ENCODE results near the gene SLC36A3.
"Not testable (repeated sequence)": the region's sequence is repeated elsewhere in the genome, so short reads cannot be mapped to it uniquely, and the experiment has no call there.

SLC36A3 gene

GRCh38 chr5:151303666-151304065, at the start of gene SLC36A3:
Gene SLC36A3 (minus strand): TSS chr5:151303766. CDS start chr5:151303354, 412 bp downstream.
- no peak for DNase-seq

DNA sequence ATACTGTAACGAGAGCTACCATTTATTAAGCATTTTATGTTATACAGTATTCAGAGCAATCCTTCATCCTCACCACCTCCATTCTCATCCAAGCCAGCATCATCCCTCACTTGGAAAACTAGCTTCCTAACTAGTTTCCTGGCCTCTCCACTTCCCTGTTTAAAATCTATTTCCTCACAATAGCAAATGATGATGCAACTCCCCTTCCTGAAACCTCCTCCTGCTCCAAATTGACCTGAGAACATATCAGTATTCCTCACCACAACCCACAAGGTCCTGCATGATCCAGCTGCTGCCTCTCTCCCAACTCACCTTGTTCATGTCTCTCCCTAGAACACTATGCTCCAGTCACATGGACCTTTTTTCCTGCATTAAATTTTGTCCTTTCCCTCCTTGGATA, 48.1 kb upstream of the SLC36A3 start:
- DNase-seq = no peak

DNA sequence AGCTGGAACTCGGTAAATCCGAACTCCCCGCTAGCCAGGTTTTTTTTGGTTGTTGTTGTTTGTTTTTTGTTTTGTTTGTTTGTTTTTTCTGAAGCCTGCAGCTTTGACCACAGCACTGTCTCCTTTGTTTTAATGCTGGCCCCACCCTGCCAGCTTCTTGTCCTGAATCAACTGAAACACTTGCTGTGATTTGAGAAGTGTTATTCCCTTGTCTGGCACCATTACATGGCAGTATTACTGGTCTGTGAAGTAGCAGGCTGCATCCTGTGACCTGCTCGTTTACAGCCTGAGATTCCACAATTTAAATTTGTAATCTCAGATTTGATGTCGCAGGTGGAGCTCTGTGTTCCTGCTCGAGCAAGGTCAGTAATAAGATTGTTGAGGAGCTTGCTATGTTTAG, 45.2 kb upstream of the SLC36A3 start:
- no peak for DNase-seq

GRCh38 chr5:151347369-151347768, 43.8 kb upstream of the SLC36A3 start, which contains the start of gene SLC36A2:
Gene SLC36A2 (minus strand): TSS chr5:151347559. CDS start chr5:151347460, 99 bp downstream.
- DNase-seq = no peak

GRCh38 chr5:151345808-151346478, 42.4 kb upstream of the SLC36A3 start:
- no peak for DNase-seq

DNA sequence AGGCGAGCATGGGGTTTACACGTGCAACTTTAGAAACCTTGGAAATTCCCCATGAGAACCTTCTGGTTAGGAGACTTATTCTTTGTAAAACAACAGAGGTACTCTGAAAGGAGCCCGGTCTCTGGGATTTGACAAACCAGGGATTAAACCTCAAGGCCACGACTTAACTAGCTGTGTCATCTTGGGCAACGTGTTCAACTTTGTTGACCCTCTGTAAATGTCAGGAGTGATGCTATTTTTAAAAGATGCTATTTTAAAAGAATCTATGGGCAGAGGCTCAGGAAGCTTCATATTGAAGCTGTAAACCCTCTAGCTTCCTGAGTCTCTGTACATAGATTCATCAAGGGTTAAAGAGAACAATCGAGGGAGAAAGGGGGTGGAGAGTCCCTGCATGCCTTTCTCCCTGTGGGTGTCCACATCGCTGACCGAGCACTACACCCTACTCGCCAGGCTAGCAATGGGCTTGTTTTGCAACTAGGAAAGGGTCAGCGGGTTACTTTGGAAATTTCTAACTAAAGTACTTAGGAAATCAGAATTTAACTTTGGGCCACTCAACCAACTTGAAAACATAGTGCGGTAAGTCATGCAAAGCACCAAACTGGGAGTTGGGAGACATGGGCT, 41.7 kb upstream of the SLC36A3 start:
- DNase-seq = no peak

DNA sequence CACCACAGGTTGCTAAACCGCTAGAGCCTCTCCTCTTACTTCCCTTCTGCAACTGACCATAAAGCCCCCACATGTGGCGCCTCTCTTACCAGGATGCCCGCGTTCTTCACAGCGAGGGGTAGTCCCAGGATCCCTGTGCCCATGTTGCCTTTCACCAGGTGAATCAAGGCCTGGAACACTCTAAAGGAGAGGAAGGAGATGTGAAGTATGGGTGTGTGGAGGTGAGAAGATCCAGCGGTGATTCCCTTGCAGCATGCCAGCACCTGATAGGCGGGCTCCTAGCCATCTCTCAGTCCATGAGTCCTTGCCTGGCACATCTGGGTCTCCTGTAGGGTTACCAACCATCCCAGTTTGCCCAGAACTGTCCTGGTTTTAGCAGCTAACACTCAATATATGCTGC, 40.5 kb upstream of the SLC36A3 start:
- no peak for DNase-seq

DNA sequence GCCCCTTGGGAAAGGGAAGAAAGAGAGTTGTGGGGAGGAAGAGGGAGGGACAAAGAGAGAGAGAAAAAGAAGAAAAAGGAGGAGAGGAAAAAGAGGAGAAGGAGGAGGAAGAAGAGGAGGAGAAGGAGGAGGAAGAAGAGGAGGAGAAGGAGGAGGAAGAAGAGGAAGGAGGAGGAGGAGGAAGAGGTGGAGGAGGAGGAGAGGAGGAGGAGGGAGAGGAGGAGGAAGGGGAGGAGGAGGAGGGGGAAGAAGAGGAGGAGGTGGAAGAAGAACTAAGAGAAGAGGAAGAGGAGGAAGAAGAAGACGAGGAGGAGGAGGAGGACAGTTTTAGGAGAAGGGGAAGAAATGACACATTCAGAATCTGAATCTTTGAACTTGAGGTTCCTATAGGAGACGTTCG, 36.4 kb upstream of the SLC36A3 start:
- no peak for DNase-seq

DNA sequence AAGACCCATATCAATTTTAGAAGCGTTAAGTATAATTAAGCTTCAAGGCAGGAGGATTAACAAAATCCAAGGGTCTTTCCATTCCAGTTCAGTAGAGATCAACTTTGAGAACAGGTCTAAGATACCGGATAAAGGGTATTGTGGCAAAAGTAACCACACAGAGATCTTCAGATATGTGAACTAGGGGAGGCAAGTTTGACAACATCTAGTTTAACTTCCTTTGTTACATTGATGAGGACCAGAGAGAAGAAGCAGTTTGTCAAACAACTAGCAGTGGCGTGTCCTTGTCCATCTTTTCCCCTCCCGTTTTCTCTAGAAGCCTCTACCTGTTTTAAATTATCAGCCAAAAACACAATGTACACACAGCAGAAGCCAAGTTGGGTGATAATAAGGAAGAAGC, 35.2 kb upstream of the SLC36A3 start:
- no peak for DNase-seq

GRCh38 chr5:151332857-151333256, 29.3 kb upstream of the SLC36A3 start:
- no peak for DNase-seq

DNA sequence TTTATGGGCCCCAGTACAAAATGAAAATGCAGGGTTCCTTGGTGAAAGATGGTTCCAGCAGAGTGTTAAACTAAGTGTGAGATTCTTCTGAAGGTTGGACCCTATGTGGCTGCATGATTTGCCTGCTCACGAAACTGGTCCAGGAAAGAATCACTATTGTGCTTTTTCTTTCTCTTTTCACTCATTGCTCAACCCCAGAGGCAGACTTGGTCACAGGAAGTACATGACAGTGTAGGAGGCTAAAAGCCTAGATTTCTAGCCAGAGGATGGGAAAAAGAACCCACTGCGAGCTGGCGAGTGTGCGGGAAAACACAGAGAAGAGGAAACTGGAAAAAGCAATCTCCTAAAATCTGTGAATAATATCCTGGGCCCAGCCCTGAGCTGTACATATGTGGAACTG, 25.2 kb upstream of the SLC36A3 start:
- no peak for DNase-seq

DNA sequence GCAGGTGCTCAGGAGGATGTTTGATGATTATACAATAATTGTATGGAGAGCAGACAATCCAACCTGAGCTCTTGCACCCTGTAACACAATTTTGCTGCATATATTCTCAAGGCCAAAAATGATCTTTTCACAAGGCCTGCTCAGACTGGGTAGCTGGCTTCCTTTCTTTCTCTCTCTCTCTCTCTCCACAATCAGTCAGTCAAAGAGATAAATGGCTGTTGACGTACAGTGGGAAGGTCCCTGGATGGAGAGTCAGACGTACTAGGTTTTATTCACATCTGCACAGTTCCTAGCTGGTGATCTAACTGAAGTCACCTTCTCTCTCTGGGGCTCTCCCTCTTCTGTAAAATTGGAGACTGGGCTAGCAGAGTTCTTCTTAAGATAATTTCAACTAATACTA, 24.0 kb upstream of the SLC36A3 start:
- DNase-seq = no peak

DNA sequence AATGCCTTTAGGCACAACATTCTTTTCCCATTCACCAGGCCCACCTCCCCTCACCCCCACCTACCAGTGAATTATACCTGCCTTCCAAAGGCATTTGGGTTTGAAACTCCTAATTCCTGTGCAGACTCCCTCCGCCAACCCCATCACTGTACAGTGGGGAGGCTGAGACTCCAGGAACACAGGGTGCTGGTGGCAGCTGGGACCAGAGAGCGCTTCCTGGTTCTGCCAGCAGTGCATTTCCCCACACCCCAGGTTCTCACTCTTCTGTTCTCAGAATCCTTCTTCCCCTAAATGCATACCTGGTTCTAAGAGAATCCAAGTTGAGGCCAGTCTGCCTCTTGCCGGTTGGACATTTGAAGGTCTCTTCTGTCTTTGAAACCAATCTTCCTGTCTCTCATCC, 22.7 kb upstream of the SLC36A3 start:
- DNase-seq = no peak

DNA sequence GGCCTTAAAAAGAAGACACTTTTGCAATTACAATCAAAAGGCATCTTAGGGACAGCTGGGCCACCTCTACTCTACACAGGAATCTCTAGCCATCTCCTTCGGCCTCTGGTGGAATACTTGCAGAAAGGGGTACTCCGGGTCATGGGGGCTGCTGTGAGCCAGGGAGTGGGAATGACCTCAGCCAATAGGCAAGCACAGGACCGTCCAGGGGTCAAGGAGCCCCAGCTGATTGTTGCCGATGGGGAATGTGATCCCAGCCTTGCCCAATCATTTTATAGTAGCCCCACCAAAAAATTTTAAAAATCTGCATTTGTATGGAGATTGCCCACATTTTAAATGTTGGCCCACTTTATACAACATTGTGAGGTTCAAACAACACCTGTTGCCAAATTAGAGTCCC, 16.9 kb upstream of the SLC36A3 start:
- no peak for DNase-seq

DNA sequence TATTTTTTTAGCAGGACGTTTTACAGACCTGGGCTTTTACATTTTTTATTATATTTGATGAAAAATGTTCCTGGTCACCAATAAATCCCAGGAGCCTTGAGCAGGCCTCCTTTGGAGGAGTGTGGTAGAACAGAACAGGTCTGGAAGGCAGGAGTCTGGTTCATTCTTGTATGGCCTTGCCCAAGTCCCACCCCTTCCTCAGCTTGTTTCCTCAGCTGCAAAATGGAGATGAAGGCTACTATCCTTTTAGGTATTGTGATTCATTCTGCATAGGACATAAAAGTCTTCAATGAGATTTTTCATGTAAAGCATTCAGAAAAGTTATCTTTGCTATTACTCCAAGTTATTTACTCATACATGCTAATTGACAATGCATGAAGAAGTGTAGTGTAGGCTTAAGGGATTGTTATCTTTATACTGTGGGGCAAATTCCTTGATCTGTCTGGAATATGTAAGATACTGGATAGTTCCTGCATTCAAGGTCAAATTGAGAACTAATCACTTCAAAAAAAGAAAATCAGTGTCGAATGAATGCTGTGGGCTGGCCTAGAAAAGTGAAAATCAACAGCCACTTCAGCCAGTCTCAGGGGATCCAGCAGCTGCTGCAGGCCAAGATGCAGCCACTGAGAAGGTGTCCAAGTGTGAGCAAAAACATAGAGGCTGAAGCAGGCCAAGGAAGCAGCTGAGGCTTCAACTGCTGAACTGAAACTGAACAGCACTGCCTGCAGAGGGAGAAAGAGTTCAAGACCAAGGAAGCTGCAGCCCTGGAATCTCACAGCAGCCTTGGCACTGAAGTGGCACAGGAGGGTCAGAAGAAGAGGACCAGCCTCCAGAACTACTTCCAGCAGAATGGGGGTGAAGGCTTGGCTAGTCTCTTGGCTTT, 15.5 kb upstream of the SLC36A3 start:
- no peak for DNase-seq

- DNase-seq = no peak
These were observed 14.3 kb upstream of the SLC36A3 start for GRCh38 chr5:151317871-151318270.

DNA sequence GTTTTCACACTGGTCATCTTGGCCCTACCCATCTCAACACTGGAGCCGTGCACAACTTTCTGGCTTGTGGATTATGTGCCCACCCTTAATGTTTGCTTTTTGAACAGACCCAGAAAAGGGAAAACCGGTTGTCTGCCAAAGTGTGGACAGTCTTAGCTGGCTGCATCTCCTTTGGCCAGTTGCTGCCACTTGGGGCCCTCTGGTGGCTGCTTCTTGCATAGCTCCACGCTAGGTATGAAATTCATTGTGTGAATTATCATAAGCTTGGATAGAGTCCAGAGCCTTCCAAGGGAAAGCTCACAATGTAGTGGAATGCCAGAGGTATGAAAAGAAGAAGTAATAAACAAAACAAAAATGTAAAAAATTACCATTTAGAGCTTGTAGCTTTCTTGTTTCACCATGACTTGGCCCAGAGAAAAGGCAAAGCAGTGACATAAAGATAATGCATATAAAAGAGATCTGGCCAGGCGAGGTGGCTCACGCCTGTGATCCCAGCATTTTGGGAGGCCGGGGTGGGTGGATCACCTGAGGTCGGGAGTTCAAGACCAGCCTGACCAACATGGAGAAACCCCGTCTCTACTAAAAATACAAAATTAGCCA, 12.5 kb upstream of the SLC36A3 start:
- peak; percentile 61 to 73 for DNase-seq

- DNase-seq = no peak
These were observed 9.8 kb upstream of the SLC36A3 start for GRCh38 chr5:151313357-151313756.

DNA sequence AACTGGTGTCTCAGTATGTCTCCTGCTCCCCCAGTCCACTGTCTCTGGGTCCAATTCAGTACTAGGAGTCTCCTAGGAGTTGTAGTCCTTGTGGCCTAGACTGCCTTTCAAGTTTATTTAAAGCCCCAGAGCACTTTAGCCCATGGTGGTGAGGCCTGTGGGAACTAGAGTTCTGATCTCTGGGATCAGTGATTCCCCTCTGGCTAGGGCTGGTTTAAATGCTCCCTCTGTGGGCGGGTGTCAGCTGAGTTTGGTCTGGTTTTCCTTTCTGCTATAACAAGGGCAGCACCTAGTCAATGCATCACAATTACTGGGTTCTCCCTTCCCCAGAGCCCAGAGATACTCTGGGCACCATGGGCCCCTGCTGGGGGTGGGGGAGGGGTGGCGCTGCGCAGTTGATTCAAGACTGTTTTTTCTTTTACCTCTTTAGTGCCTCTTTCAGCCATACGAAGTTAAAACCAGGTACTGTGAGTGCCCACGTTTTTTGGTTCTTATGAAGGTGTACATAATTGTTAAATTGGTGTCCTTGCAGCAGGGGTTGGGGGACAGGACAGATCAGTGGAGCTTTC, 9.3 kb upstream of the SLC36A3 start:
- no peak for DNase-seq

DNA sequence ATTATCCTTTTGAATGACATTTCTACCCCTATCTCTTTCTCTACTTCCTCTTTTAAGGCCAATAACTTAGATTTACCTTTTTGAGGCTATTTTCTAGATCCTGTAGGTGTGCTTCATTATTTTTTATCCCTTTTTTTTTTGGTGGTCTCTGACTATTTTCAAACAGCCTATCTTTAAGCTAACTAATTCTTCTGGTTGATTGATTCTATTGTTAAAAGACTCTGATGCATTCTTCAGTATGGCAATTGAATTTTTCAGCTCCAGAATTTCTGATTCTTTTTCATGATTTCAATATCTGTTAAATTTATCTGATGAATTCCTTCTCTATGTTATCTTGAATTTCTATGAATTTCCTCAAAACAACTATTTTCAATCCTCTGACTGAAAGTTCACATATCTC, 7.4 kb upstream of the SLC36A3 start:
- DNase-seq = no peak

DNA sequence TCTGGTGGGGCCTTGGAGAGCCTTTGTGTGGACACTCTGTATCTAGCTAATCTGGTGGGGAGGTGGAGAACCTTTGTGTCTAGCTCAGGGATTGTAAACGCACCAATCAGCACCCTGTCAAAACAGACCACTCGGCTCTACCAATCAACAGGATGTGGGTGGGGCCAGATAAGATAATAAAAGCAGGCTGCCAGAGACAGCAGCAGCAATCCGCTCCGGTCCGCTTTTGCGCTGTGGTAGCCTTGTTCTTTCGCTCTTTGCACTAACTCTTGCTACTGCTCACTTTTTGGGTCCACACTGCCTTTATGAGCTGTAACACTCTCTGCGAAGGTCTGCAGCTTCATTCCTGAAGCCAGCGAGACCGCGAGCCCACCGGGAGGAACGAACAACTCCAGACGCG, 6.3 kb upstream of the SLC36A3 start:
- not testable (repeated sequence) for DNase-seq

DNA sequence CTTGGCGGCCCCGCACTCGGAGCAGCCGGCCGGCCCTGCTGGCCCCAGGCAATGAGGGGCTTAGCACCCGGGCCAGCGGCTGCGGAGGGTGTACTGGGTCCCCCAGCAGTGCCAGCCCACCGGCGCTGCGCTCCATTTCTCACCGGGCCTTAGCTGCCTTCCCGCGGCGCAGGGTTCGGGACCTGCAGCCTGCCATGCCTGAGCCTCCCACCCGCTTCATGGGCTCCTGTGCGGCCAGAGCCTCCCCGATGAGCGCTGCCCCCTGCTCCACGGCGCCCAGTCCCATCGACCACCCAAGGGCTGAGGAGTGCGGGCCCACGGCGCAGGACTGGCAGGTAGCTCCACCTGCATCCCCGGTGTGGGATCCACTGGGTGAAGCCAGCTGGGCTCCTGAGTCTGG, 5.7 kb upstream of the SLC36A3 start:
- DNase-seq = not testable (repeated sequence)
